Mucosa of gallbladder (tissue), 1 donor: ENCODE results near the gene C14orf93. TPM values are rescaled to one million over a fixed set of nuclear protein-coding genes. Genes with fewer than 3 reads are reported as not detected.
"Not testable (repeated sequence)": the region's sequence is repeated elsewhere in the genome, so short reads cannot be mapped to it uniquely, and the experiment has no call there.

ENCODE experiments used
- DNase-seq: peaks from one replicate; pipeline ENCODE4 v3.0.0-alpha.2; 2020; ENCODE audit warnings: low spot score
- total RNA-seq: library from RNA; stranded (reverse); gene quantifications from one replicate; pipeline ENCODE4 v1.2.1, GENCODE V29; 2021
- donor health status: DM: no; HTN: no; CAD: no.

C14orf93 gene
- total RNA-seq, 1 donor from 2014 or later: 13.9 TPM

GRCh38 chr14:22973217-22974032 is 36.5 kb downstream of the C14orf93 start:
- DNase-seq: peak; percentile 55

- DNase-seq: no peak
Measured at GRCh38 chr14:22972313-22972930, 37.5 kb downstream of the C14orf93 start.

- no peak for DNase-seq
Measured at GRCh38 chr14:22971152-22971551, 38.8 kb downstream of the C14orf93 start.

- DNase-seq: no peak
Measured at GRCh38 chr14:22966783-22967269, 43.1 kb downstream of the C14orf93 start.

DNA sequence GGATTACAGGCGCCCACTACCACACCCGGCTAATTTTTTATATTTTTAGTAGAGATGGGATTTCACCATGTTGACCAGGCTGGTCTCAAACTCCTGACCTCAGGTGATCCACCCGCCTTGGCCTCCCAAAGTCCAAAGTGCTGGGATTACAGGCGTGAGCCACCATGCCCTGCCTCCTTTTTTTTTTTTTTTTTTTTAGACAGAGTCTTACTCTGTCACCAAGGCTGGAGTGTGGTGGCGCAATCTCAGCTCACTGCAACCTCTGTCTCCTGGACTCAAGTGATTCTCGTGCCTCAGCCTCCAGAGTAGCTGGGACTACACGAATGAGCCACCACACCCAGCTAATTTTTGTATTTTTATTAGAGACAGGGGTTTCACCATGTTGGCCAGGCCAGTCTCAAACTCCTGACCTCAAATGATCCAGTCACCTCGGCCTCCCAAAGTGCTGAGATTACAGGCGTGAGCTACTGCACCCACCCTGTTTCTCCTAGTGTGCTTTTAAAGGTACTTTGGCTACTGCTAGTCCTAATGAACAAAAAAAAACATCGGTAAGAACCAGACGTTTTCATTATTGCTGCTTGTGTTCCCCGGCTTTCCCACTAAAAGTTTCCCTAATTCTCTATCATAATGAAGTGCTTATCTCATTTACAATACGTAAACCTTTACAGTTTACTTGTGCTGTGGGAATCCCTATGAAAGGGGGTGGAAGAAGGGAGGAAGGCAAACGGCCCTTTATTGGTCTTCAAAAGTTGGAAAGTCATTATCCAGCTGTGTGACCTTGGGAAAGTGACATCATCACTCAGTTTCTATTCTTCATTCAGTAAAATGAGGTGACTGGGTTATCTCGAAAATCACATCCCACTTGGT is 43.8 kb downstream of the C14orf93 start:
- not testable (repeated sequence) for DNase-seq

DNA sequence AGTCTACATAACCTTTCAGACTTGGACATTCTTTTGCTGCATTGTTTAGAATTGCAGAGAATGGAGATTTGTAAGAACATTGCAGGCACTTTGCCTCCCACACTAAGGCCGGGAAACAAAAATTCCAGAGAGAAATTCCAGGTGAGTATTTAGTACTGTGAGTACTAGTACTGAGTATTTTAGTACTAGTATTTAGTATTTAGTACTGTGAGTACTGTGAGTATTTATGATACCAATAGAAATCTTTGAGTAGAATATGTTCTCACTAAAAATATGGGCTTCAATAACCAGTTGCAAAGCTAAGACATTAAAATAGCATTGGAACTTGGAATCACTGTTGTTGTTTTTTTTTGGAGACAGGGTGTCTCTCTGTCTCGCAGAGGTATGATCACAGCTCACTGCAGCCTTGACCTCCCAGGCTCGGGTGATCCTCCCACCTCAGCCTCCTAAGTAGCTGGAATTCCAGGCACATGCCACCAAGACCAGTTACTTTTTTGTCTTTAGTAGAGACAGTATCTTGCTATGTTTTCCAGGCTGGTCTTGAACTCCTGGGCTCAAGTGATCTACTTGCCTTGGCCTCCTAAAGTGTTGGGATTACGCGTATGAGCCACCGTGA is 47.8 kb downstream of the C14orf93 start:
- DNase-seq: no peak

DNA sequence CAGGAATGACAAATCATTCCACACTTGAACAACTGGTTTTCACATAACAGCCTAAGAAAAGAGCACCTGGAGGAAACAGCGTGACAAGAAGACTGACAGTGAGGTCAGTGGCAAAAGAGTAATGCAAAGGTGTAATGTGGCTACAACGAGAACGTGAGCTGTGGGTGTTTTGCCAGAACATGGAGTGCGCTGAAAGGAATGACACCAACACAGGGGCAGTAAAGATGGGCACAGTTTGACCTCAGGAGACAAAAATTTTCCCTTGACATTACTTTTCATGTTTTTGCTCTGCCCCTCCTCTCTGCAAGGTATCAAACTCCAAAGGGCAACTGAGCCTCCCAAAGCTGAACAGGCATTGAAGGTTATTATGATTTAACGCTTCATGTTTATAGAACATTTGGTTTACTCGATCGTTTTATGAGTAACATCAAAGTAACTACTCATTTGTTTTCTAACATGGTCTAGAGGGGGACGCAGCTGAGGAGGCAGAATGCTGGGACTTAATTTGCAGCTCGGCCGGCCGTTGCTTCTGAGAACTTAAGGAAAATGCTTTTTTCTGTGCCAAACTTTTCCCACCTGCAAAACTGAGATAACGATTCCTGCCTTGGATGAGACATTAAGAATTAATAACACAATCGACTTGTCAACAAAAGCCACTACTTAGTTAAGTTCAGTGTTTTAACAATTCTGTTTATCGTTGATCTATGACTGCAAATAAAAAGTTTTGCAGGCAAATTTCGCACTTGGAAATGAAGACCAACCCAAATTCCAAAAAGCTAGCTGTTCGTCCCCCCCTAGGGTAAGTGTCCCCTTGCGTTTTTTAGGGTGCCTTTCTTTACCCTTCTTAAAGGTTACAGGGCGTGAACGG is 54.0 kb downstream of the C14orf93 start:
- no peak for DNase-seq

DNA sequence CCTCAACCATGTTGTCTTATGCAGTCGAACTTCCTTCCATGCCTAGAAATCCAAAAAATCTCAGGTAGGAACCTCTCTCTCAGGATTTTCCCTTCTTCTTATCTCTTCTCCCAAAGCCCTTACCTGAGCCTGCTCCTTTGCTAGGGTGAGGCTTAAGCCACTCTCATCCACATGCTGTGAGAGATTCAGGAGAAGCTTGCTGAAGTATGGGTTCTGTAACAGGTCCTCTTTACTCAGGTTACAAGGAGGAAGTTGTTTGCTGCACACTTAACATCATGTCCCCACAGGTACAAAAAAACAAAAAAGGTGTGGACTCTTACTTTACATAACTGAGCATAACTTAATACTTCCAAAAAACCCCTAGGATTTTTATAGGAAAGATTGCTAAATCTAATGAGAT is 57.5 kb downstream of the C14orf93 start:
- DNase-seq: no peak

DNA sequence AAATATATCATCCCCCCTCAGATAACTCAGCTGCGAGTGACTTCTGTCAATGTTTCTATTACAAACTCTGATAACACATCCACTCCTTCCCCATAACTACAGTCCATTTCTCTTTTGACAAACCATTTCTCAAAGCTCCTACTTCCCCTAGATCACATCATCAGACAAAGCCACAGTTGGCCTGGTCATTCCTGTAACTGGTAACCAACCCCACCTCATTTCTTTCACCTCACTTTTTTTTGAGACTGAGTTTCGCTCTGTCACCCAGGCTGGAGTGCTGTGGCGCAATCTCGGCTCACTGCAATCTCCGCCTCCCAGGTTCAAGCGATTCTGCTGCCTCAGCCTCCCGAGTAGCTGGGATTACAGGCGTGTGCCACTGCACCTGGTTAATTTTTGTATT is 58.1 kb downstream of the C14orf93 start:
- not testable (repeated sequence) for DNase-seq

GRCh38 chr14:22945642-22946041 is 64.3 kb downstream of the C14orf93 start:
- DNase-seq: no peak

DNA sequence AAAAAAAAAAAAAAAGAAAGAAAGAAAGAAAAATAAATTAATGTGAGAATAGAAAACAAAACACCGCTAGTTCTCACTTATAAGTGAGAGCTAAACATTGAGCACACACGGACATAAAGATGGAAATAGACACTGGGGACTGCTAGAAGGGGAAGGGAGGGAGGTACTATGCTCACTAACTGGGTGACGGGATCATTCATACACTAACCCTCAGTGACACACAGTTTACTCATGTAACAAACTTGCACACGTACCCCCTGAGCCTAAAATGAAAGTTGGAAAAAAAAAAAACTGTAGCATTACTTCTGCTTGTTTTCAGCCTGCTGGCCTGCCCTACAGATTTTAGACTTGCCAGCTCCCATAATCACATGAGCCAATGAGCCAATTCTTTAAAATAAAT is 70.3 kb downstream of the C14orf93 start:
- DNase-seq: no peak

Other genes with a start within 250 kb of the C14orf93 start
- gene OXA1L, start 243.5 kb downstream of the C14orf93 start, total RNA-seq: 114 TPM
- 72.7 TPM for gene SLC7A7, start 194.7 kb downstream of the C14orf93 start, total RNA-seq
- gene MRPL52, start 180.3 kb downstream of the C14orf93 start, total RNA-seq: 85.1 TPM
- 222 TPM for gene MMP14, start 173.6 kb downstream of the C14orf93 start, total RNA-seq
- 315 TPM for gene LRP10, start 138.4 kb downstream of the C14orf93 start, total RNA-seq
- gene REM2, start 126.9 kb downstream of the C14orf93 start, total RNA-seq: 1.4 TPM
- gene RBM23, start 91.0 kb downstream of the C14orf93 start, total RNA-seq: 76.5 TPM
- gene PRMT5, start 80.8 kb downstream of the C14orf93 start, total RNA-seq: 51.0 TPM
- 38.8 TPM for gene HAUS4, start 53.1 kb downstream of the C14orf93 start, total RNA-seq
- gene AJUBA, start 27.6 kb downstream of the C14orf93 start, total RNA-seq: 53.3 TPM
- 103 TPM for gene PSMB5, start 24.8 kb upstream of the C14orf93 start, total RNA-seq
- not detected for gene PSMB11, start 32.1 kb upstream of the C14orf93 start, total RNA-seq
- 22.1 TPM for gene CDH24, start 47.4 kb upstream of the C14orf93 start, total RNA-seq
- 196 TPM for gene ACIN1, start 85.0 kb upstream of the C14orf93 start, total RNA-seq
- 46.1 TPM for gene C14orf119, start 85.4 kb upstream of the C14orf93 start, total RNA-seq
- gene CIROP, start 94.8 kb upstream of the C14orf93 start, total RNA-seq: not detected
- 0.20 TPM for gene CEBPE, start 109.1 kb upstream of the C14orf93 start, total RNA-seq
- 98.5 TPM for gene SLC7A8, start 173.5 kb upstream of the C14orf93 start, total RNA-seq
- gene RNF212B, start 227.8 kb upstream of the C14orf93 start, total RNA-seq: 0.20 TPM